ENCODE data around the gene FHIP2A.
A peak's percentile ranks its signal among the peaks of the same experiment; 100 is the strongest.
"Not testable (repeated sequence)": the region's sequence is repeated elsewhere in the genome, so short reads cannot be mapped to it uniquely, and the experiment has no call there.

The FHIP2A gene

GRCh38 chr10:114821293-114821914 lies at the start of gene FHIP2A:
Gene FHIP2A, plus strand, starts transcription at chr10:114821780. Its CDS starts 299 bp downstream, at chr10:114822079.
- in situ Hi-C loops (cut with MboI; ENCODE audit: low sequenced_read_pairs, unreplicated experiment): no loop called here
- TF ChIP-seq, protein P1, sequence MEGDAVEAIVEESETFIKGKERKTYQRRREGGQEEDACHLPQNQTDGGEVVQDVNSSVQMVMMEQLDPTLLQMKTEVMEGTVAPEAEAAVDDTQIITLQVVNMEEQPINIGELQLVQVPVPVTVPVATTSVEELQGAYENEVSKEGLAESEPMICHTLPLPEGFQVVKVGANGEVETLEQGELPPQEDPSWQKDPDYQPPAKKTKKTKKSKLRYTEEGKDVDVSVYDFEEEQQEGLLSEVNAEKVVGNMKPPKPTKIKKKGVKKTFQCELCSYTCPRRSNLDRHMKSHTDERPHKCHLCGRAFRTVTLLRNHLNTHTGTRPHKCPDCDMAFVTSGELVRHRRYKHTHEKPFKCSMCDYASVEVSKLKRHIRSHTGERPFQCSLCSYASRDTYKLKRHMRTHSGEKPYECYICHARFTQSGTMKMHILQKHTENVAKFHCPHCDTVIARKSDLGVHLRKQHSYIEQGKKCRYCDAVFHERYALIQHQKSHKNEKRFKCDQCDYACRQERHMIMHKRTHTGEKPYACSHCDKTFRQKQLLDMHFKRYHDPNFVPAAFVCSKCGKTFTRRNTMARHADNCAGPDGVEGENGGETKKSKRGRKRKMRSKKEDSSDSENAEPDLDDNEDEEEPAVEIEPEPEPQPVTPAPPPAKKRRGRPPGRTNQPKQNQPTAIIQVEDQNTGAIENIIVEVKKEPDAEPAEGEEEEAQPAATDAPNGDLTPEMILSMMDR (IDR thresholded peaks at IDR 0.05; ENCODE audit: borderline replicate concordance, control extremely low read depth, extremely low read depth, insufficient read depth, missing control alignments): peak; percentile 90
- peak; percentile 89 for DNase-seq (ENCODE audit: low spot score)

DNA sequence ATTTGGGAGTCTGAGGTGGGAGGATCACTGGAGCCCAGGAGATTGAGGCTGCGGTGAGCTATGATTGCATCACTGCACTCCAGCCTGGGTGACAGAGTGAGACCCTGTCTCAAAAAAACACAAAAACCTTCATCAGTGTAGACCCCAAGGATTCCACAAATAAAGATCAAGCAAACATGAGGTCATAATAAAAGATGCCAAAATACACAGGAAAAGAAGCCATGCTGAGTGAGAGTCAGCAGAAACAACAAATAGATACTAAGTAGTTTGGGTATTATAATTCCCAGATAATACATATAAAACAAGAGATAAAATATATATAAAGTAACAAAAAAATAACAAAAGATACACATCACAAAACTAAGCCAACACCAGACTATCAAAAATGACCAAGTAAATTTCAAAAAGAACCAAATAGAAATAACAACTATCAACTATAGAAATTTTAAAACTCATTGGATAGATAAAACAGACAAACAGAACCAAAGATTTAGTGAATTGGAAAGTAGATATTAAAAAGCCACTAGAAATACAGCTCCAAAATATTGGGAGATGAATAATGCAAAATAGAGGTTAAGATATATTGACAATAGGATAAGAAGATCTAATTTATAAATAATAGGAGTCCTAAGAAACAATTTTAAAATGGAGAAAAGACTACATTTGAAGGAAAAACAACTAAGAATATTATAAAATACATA lies 48.9 kb upstream of the FHIP2A start:
- no peak for DNase-seq (ENCODE audit: low spot score)
- in situ Hi-C loops (cut with MboI; ENCODE audit: low sequenced_read_pairs, unreplicated experiment): no loop called here
- TF ChIP-seq, protein P1 (IDR thresholded peaks at IDR 0.05; ENCODE audit: borderline replicate concordance, control extremely low read depth, extremely low read depth, insufficient read depth, missing control alignments): no peak

- in situ Hi-C loops (cut with MboI; ENCODE audit: low sequenced_read_pairs, unreplicated experiment): no loop called here
- TF ChIP-seq, protein P1 (IDR thresholded peaks at IDR 0.05; ENCODE audit: borderline replicate concordance, control extremely low read depth, extremely low read depth, insufficient read depth, missing control alignments): no peak
- DNase-seq (ENCODE audit: low spot score): no peak
Observed at GRCh38 chr10:114773197-114773532, 48.4 kb upstream of the FHIP2A start.

DNA sequence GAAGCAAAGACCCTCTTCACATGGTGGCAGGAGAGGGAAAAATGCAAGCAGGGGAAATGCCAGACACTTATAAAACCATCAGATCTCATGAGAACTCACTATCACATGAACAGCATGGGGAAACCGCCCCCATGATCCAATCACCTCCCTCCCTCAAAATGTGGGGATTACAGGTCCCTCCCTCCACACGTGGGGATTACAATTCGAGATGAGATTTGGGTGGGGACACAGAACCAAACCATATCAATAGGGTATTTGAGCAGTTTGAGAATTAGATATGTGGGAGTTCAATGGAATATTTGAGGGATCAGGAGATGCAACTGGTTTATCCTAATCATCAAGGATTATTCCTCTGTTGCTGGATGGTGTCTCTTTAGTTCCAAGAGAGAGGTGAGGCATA lies 46.5 kb upstream of the FHIP2A start:
- DNase-seq (ENCODE audit: low spot score); in situ Hi-C loops (cut with MboI; ENCODE audit: low sequenced_read_pairs, unreplicated experiment): not testable (repeated sequence)

DNA sequence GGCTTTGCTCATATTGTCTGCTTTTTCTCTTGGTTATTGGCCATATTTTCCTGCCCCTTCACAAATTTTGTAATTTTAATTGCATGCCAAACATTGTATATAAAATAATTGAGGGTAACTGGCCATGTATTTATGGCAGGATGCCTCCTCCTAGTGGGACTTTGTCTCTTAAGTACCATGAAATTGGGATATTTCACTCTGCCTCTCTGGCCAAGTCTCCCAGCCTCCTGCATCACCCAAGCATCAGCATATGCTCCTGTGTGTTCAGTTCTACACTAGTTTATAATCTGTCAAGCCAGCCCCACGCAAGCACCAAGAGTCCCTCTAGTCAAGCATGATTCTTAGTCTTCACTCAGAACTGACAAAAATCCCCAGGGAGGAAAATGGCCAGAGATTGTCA lies 44.2 kb upstream of the FHIP2A start:
- in situ Hi-C loops (cut with MboI; ENCODE audit: low sequenced_read_pairs, unreplicated experiment): no loop called here
- no peak for DNase-seq (ENCODE audit: low spot score)
- TF ChIP-seq, protein P1 (IDR thresholded peaks at IDR 0.05; ENCODE audit: borderline replicate concordance, control extremely low read depth, extremely low read depth, insufficient read depth, missing control alignments): no peak

- in situ Hi-C loops (cut with MboI; ENCODE audit: low sequenced_read_pairs, unreplicated experiment): no loop called here
- TF ChIP-seq, protein P1 (IDR thresholded peaks at IDR 0.05; ENCODE audit: borderline replicate concordance, control extremely low read depth, extremely low read depth, insufficient read depth, missing control alignments): no peak
- DNase-seq (ENCODE audit: low spot score): no peak
Observed at GRCh38 chr10:114779803-114780576, 41.6 kb upstream of the FHIP2A start.
